ENCODE measurements around the gene DPP4. TPM values are rescaled to one million over a fixed set of nuclear protein-coding genes. Genes with fewer than 3 reads are reported as not detected.

DPP4 gene
- total RNA-seq, 1 experiment from 2014 or later, result 27.6 TPM

DNA sequence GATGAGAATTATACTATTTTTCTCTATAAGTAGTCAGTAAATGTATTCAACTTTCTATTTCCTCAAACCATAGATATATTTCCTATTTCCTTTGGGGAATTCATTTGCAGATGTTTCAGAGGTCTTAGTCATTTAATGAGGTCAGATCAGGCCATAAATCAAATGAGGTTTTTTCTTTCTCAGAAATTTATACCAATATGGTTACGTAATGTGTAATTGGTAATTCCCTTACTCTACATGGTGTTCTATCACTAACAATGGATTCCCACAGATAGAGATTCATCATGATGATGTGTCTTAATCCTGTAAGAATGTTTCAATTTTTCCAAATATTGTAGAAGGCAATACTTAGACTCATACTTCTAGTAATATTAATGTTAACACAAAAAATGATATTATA is 108.0 kb downstream of the DPP4 start:
- TF ChIP-seq, protein P1, sequence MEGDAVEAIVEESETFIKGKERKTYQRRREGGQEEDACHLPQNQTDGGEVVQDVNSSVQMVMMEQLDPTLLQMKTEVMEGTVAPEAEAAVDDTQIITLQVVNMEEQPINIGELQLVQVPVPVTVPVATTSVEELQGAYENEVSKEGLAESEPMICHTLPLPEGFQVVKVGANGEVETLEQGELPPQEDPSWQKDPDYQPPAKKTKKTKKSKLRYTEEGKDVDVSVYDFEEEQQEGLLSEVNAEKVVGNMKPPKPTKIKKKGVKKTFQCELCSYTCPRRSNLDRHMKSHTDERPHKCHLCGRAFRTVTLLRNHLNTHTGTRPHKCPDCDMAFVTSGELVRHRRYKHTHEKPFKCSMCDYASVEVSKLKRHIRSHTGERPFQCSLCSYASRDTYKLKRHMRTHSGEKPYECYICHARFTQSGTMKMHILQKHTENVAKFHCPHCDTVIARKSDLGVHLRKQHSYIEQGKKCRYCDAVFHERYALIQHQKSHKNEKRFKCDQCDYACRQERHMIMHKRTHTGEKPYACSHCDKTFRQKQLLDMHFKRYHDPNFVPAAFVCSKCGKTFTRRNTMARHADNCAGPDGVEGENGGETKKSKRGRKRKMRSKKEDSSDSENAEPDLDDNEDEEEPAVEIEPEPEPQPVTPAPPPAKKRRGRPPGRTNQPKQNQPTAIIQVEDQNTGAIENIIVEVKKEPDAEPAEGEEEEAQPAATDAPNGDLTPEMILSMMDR (IDR thresholded peaks at IDR 0.05; ENCODE audit: unreplicated experiment), result no peak
- H3K4me1 Mint-ChIP-seq (ENCODE audit: low read depth, unreplicated experiment), result no peaks in the 10 kb centered on the region
- intact Hi-C loops (cut with micrococcal nuclease; ENCODE audit: unreplicated experiment), result no loop called here
- no TSS peak for BruUV-seq (replicated peaks)
- H3K9me3 Mint-ChIP-seq (ENCODE audit: low read depth, unreplicated experiment), result no peaks in the 10 kb centered on the region
- CTCF ChIA-PET, result no interaction called here
- DNase-seq, result no peak
- H3K27me3 Mint-ChIP-seq (ENCODE audit: unreplicated experiment), result no peaks in the 10 kb centered on the region
- H3K36me3 Mint-ChIP-seq (ENCODE audit: insufficient read depth, unreplicated experiment), result no peaks in the 10 kb centered on the region
- no peak overlapping the region for H3K27ac Mint-ChIP-seq (ENCODE audit: unreplicated experiment)
- no peak overlapping the region for H3K4me3 Mint-ChIP-seq (ENCODE audit: low read depth, unreplicated experiment)

DNA sequence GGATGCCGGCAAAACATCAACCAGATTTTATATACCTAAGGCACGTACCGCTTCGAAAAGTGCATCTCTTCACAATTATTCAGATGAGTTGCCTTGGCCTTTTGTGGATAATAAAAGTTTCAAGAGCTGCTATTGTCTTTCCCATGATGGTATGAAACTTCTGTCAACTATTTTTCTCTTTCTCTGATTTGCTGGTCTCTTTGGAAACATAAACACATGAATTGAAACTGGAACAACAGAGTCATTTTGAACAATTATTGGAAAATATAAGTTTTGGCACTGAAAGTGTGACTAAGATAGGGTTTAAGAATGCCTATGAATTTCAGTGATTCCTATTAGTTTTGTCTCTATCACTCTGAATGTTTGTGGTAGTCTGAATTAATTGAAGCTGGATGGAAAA is 109.9 kb downstream of the DPP4 start:
- TF ChIP-seq, protein P1 (IDR thresholded peaks at IDR 0.05; ENCODE audit: unreplicated experiment), result no peak
- no peak overlapping the region for H3K4me3 Mint-ChIP-seq (ENCODE audit: low read depth, unreplicated experiment)
- H3K27ac Mint-ChIP-seq (ENCODE audit: unreplicated experiment), result no peak overlapping the region
- DNase-seq, result no peak
- H3K36me3 Mint-ChIP-seq (ENCODE audit: insufficient read depth, unreplicated experiment), result no peaks in the 10 kb centered on the region
- H3K27me3 Mint-ChIP-seq (ENCODE audit: unreplicated experiment), result no peaks in the 10 kb centered on the region
- no peaks in the 10 kb centered on the region for H3K4me1 Mint-ChIP-seq (ENCODE audit: low read depth, unreplicated experiment)
- CTCF ChIA-PET, result no interaction called here
- BruUV-seq (replicated peaks), result no TSS peak
- H3K9me3 Mint-ChIP-seq (ENCODE audit: low read depth, unreplicated experiment), result no peaks in the 10 kb centered on the region
- intact Hi-C loops (cut with micrococcal nuclease; ENCODE audit: unreplicated experiment), result no loop called here

DNA sequence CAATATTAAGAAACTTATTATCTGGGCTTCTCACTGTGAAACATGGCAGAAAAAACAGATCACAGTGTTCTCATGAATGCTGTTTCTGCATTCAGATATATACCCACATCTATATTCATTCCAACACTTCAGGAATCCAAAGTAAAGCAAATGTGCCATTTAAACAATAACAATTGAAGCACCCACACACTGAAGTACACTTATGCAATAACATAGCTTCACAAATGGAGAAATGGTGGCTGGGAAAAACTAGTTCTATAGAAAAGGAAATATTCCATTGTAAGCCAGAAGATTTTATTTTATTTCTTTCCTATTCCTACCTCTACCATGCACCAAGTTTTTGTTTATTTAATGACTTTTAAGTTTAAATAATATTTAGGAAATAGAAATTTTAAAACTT is 111.9 kb downstream of the DPP4 start:
- no TSS peak for BruUV-seq (replicated peaks)
- no peaks in the 10 kb centered on the region for H3K9me3 Mint-ChIP-seq (ENCODE audit: low read depth, unreplicated experiment)
- CTCF ChIA-PET, result no interaction called here
- H3K27me3 Mint-ChIP-seq (ENCODE audit: unreplicated experiment), result no peaks in the 10 kb centered on the region
- H3K4me1 Mint-ChIP-seq (ENCODE audit: low read depth, unreplicated experiment), result no peaks in the 10 kb centered on the region
- H3K4me3 Mint-ChIP-seq (ENCODE audit: low read depth, unreplicated experiment), result no peak overlapping the region
- TF ChIP-seq, protein P1 (IDR thresholded peaks at IDR 0.05; ENCODE audit: unreplicated experiment), result no peak
- no peak for DNase-seq
- H3K36me3 Mint-ChIP-seq (ENCODE audit: insufficient read depth, unreplicated experiment), result no peaks in the 10 kb centered on the region
- no peak overlapping the region for H3K27ac Mint-ChIP-seq (ENCODE audit: unreplicated experiment)
- intact Hi-C loops (cut with micrococcal nuclease; ENCODE audit: unreplicated experiment), result no loop called here

- Mint-ChIP-seq H3K9me3 (ENCODE audit: low read depth, unreplicated experiment) (no peaks in the 10 kb centered on the region), H3K27ac (ENCODE audit: unreplicated experiment) (no peak overlapping the region), H3K36me3 (ENCODE audit: insufficient read depth, unreplicated experiment) (no peaks in the 10 kb centered on the region), H3K4me3 (ENCODE audit: low read depth, unreplicated experiment) (no peak overlapping the region), H3K27me3 (ENCODE audit: unreplicated experiment) (no peaks in the 10 kb centered on the region), H3K4me1 (ENCODE audit: low read depth, unreplicated experiment) (no peaks in the 10 kb centered on the region)
- no TSS peak for BruUV-seq (replicated peaks)
- TF ChIP-seq, protein P1 (IDR thresholded peaks at IDR 0.05; ENCODE audit: unreplicated experiment), result no peak
- intact Hi-C loops (cut with micrococcal nuclease; ENCODE audit: unreplicated experiment), result no loop called here
- no peak for DNase-seq
- CTCF ChIA-PET, result no interaction called here
Measured at GRCh38 chr2:161961061-161961460, 113.0 kb downstream of the DPP4 start.

DNA sequence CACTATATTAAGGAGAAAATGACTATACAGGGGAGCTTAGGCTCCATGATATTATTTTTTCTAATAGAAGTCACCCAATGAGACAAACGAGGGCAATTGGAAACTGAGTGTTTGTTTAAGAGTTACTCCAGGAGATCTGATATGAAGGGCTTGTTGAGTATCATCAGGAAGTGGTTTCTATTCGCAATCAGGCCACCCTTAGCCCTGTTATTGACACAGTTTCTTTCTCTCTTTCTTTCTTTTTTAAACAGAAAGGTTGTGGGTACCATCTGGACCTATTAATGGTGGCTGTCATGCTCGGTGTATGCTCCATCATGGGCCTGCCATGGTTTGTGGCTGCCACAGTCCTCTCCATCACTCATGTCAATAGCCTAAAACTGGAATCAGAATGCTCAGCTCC is 117.3 kb downstream of the DPP4 start:
- no peaks in the 10 kb centered on the region for H3K36me3 Mint-ChIP-seq (ENCODE audit: insufficient read depth, unreplicated experiment)
- no peaks in the 10 kb centered on the region for H3K9me3 Mint-ChIP-seq (ENCODE audit: low read depth, unreplicated experiment)
- TF ChIP-seq, protein P1 (IDR thresholded peaks at IDR 0.05; ENCODE audit: unreplicated experiment), result no peak
- no peaks in the 10 kb centered on the region for H3K27me3 Mint-ChIP-seq (ENCODE audit: unreplicated experiment)
- no peak for DNase-seq
- CTCF ChIA-PET, result no interaction called here
- BruUV-seq (replicated peaks), result no TSS peak
- intact Hi-C loops (cut with micrococcal nuclease; ENCODE audit: unreplicated experiment), result no loop called here
- H3K27ac Mint-ChIP-seq (ENCODE audit: unreplicated experiment), result no peak overlapping the region
- no peak overlapping the region for H3K4me3 Mint-ChIP-seq (ENCODE audit: low read depth, unreplicated experiment)
- no peaks in the 10 kb centered on the region for H3K4me1 Mint-ChIP-seq (ENCODE audit: low read depth, unreplicated experiment)
